ENCODE data around the gene ATP6V0A1.

DNA sequence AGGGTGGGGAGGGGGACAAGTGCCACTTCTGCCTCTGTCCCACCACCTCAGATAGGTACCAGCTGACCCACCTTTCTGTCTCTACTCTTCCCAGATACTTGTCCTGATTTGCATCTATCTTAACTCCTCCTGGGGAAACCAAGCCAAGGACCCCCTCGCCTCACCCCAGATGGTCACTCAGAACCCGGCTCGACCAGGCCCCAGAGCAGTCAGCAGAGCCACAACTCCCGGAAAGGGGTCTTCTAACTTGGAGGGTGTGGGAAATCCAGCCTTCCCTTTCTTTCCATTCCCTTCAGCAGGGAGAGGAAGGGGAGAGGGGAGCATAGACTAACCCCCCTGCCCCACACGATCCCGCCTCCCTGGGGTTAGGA, 37.6 kb upstream of the ATP6V0A1 start:
- TF ChIP-seq OSR1 (CRISPR knock-in tag; IDR thresholded peaks at IDR 0.05) (no peak), ZNF70 (CRISPR knock-in tag; IDR thresholded peaks at IDR 0.05) (no peak), ARNTL (CRISPR knock-in tag; IDR thresholded peaks at IDR 0.05; ENCODE audit: borderline replicate concordance, low read depth) (no peak), ZFP3 (CRISPR knock-in tag; IDR thresholded peaks at IDR 0.05) (no peak), ZNF8 (CRISPR knock-in tag; IDR thresholded peaks at IDR 0.05) (no peak), TCF4 (CRISPR knock-in tag; IDR thresholded peaks at IDR 0.05; ENCODE audit: borderline replicate concordance) (no peak), ESRRG (CRISPR knock-in tag; IDR thresholded peaks at IDR 0.05) (no peak), SNAI2 (CRISPR knock-in tag; IDR thresholded peaks at IDR 0.05) (no peak), CREB5 (CRISPR knock-in tag; IDR thresholded peaks at IDR 0.05; ENCODE audit: low read depth) (no peak), ZC3H10 (CRISPR knock-in tag; IDR thresholded peaks at IDR 0.05) (no peak)

All from SK-N-SH treated with all-trans-retinoic acid at 6 μM for 48 hours (cell line).